ENCODE measurements around the gene VIPR2.

- TF ChIP-seq CTCF (IDR thresholded peaks at IDR 0.05; ENCODE audit: low read length) (no peak), EZH2 (optimal IDR thresholded peaks at IDR 0.05; ENCODE audit: low read depth, low read length) (no peak)
These were observed 104.5 kb downstream of the VIPR2 start for GRCh38 chr7:159040146-159040545.

Data from MM.1S (cell line).